Lower lobe of right lung (tissue), 2 donors: ENCODE results near the gene TAS2R41. TPM values are rescaled to one million over a fixed set of nuclear protein-coding genes. Genes with fewer than 3 reads are reported as not detected.

Experiments
- ATAC-seq, 2 donors: fragments of 200-7000 bp; cut with Tn5 transposase; one replicate each; pipeline ENCODE4 v1.9.1; 2020 to 2022; ENCODE audit warnings: mild to moderate bottlenecking in 2 of 2, moderate library complexity in 2 of 2
- DNase-seq: peaks from one replicate; pipeline ENCODE4 v3.0.0-alpha.2; 2020
- H3K27ac ChIP-seq: fragments of 200-600 bp; one replicate; pipeline ENCODE4 v1.8.0; 2022
- H3K27me3 ChIP-seq: fragments of 200-600 bp; one replicate; pipeline ENCODE4 v1.8.0; 2022; ENCODE audit warnings: low read depth
- H3K36me3 ChIP-seq: fragments of 200-600 bp; one replicate; pipeline ENCODE4 v1.8.0; 2022; ENCODE audit warnings: mild to moderate bottlenecking
- H3K4me1 ChIP-seq: fragments of 200-600 bp; one replicate; pipeline ENCODE4 v1.8.0; 2022
- H3K4me3 ChIP-seq: fragments of 200-600 bp; one replicate; pipeline ENCODE4 v1.8.0; 2022; ENCODE audit warnings: mild to moderate bottlenecking
- H3K9me3 ChIP-seq: fragments of 200-600 bp; one replicate; pipeline ENCODE4 v1.8.0; 2022
- intact Hi-C: fragments of 100-400 bp; cut with DNase I; formaldehyde crosslinking; loops from one replicate; pipeline ENCODE4 v1.11.0; 2022
- total RNA-seq: library from RNA; stranded (reverse); fragmentation: NEBNext Ultra II Directional; extraction: Animal tissue kit (Norgen Biotek cat#: 25700); gene quantifications from one replicate; pipeline ENCODE4 v1.2.1, GENCODE V29; 2021
- TF ChIP-seq, protein P1 (sequence below): fragments of 200-600 bp; IDR thresholded peaks from one replicate; pipeline ENCODE4 v1.8.0; 2022; ENCODE audit warnings: antibody characterized with exemption, mild to moderate bottlenecking
- donor health status: DM: no; HTN: yes; CAD: no; lungs with severe emphysema.

The TAS2R41 gene
- total RNA-seq, 1 donor from 2014 or later: not detected

DNA sequence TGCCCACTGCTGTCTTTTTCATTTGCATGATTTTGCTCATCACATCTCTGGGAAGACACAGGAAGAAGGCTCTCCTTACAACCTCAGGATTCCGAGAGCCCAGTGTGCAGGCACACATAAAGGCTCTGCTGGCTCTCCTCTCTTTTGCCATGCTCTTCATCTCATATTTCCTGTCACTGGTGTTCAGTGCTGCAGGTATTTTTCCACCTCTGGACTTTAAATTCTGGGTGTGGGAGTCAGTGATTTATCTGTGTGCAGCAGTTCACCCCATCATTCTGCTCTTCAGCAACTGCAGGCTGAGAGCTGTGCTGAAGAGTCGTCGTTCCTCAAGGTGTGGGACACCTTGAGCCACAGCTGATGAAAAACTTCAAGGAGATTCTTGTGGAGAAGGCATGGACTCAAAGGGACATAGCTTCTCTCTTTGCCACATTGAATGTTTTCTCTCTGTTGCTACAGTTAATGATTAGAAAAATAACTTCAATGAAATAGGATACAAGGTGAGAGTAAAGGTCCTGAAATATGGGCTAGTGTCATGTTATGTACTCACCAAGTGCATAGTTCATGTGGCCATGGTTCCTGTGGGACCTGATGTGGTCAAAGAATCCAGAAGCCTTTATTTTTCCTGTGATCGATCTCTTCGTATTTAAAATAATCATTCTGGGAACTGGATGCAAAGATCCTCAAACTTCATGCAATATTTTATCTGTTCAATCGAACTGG, 33.5 kb upstream of the TAS2R41 start:
- Histone ChIP-seq H3K9me3 (no peaks in the 10 kb centered on the region), H3K4me1 (no peaks in the 10 kb centered on the region), H3K27ac (no peak overlapping the region), H3K27me3 (no peaks in the 10 kb centered on the region), H3K4me3 (no peak overlapping the region), H3K36me3 (no peaks in the 10 kb centered on the region)
- TF ChIP-seq, protein P1, sequence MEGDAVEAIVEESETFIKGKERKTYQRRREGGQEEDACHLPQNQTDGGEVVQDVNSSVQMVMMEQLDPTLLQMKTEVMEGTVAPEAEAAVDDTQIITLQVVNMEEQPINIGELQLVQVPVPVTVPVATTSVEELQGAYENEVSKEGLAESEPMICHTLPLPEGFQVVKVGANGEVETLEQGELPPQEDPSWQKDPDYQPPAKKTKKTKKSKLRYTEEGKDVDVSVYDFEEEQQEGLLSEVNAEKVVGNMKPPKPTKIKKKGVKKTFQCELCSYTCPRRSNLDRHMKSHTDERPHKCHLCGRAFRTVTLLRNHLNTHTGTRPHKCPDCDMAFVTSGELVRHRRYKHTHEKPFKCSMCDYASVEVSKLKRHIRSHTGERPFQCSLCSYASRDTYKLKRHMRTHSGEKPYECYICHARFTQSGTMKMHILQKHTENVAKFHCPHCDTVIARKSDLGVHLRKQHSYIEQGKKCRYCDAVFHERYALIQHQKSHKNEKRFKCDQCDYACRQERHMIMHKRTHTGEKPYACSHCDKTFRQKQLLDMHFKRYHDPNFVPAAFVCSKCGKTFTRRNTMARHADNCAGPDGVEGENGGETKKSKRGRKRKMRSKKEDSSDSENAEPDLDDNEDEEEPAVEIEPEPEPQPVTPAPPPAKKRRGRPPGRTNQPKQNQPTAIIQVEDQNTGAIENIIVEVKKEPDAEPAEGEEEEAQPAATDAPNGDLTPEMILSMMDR: no peak
- DNase-seq (no peak), ATAC-seq (no peak)
- intact Hi-C loops: no loop called here

DNA sequence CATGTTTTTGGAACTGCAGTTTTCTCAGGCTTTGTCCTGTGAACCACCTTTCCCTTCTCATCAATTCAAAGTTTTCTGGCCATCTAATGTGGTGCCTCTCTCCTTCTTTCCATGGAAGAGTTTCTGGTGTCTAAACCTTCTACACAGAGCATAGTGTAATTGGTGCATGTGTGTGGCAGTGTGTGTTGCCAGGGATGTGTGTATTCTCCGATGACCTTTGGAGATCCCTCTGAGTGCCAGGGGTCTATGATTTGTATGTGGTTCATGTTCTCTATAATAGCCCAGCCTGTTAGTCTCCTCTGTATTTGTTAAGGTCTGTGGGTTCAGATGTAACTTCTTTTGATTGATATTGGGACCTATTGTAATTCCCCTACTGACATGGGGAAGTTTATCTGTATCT, 32.9 kb upstream of the TAS2R41 start:
- no peaks in the 10 kb centered on the region for H3K4me1 ChIP-seq
- ATAC-seq (no peak), DNase-seq (no peak)
- no peak overlapping the region for H3K4me3 ChIP-seq
- H3K27me3 ChIP-seq: no peaks in the 10 kb centered on the region
- no peaks in the 10 kb centered on the region for H3K9me3 ChIP-seq
- TF ChIP-seq, protein P1: no peak
- H3K36me3 ChIP-seq: no peaks in the 10 kb centered on the region
- H3K27ac ChIP-seq: no peak overlapping the region
- intact Hi-C loops: no loop called here

DNA sequence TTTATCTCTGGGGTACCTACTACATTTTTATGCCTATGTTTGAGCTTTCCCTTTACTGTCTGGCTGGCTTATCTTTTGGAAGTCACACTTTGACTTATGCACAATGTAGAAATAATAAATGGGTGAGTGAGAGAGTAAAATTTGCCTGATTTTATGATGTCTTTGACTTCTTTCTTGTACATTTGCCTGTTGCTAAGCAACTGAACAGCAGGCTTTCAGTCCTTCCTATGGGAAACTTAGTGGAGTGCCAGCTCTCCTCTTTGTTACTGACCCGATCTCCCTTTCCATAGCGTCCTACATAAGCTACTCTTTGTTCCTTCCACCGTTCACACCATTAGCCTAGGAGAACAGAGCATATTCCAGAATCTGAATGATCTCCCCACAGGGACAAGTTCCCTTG, 30.2 kb upstream of the TAS2R41 start:
- Histone ChIP-seq H3K4me3 (no peak overlapping the region), H3K4me1 (no peaks in the 10 kb centered on the region), H3K36me3 (no peaks in the 10 kb centered on the region), H3K27ac (no peak overlapping the region), H3K27me3 (no peaks in the 10 kb centered on the region), H3K9me3 (no peaks in the 10 kb centered on the region)
- intact Hi-C loops: no loop called here
- TF ChIP-seq, protein P1: no peak
- no peak for DNase-seq
- ATAC-seq: no peak

DNA sequence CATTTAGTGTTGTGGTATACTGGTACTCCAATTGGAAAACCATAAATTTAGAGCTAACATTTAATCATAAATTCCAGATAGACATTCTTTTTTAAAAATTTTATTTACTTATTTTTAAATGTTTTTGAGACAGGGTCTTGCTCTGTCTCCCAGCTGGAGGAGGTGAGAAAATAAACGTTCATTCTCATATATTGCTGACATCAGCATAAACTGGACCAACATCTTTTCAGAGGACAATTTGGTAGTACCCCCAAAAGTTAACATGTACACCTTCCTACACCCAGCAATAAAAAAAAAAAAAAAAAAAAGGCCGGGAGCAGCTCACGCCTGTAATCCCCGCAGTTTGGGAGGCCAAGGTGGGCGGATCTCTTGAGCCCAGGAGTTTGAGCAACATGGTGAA, 29.2 kb upstream of the TAS2R41 start:
- H3K4me3 ChIP-seq: no peak overlapping the region
- no peaks in the 10 kb centered on the region for H3K36me3 ChIP-seq
- TF ChIP-seq, protein P1: no peak
- ATAC-seq (no peak), DNase-seq (no peak)
- intact Hi-C loops: no loop called here
- H3K27me3 ChIP-seq: no peaks in the 10 kb centered on the region
- no peak overlapping the region for H3K27ac ChIP-seq
- no peaks in the 10 kb centered on the region for H3K4me1 ChIP-seq
- H3K9me3 ChIP-seq: no peaks in the 10 kb centered on the region

DNA sequence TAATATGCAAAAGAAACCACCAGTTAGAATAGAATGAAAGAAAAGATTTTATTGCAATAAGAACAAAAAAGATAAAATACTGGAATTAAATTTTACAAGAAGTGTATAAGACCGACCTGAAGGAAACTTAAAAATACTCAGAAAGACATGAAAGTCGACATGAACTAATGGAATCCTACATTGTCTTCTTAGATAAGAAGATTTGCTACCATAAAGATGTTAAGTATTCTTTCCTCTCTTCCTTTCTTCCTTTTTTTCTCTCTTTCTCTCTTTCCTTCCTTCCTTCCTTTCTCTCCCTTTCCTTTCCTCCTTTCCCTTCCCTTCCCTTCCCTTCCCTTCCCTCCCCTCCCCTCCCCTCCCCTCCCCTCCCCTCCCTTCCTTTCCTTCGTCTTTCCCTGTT, 27.9 kb upstream of the TAS2R41 start:
- Histone ChIP-seq H3K27ac (no peak overlapping the region), H3K4me1 (no peaks in the 10 kb centered on the region), H3K9me3 (no peaks in the 10 kb centered on the region), H3K4me3 (no peak overlapping the region), H3K36me3 (no peaks in the 10 kb centered on the region), H3K27me3 (no peaks in the 10 kb centered on the region)
- ATAC-seq (no peak), DNase-seq (no peak)
- TF ChIP-seq, protein P1: no peak
- intact Hi-C loops: no loop called here
